Measurements from ENCODE around the gene PDE4D.
"Not testable (repeated sequence)": the region's sequence is repeated elsewhere in the genome, so short reads cannot be mapped to it uniquely, and the experiment has no call there.

PDE4D gene

GRCh38 chr5:59799668-59800346, 93.7 kb downstream of the PDE4D start:
- no peak for DNase-seq (ENCODE audit: low read depth in 2 of 2)

GRCh38 chr5:59798862-59799667, 94.5 kb downstream of the PDE4D start:
- DNase-seq (ENCODE audit: low read depth in 2 of 2) = no peak

GRCh38 chr5:59795141-59795540, 98.4 kb downstream of the PDE4D start:
- no peak for DNase-seq (ENCODE audit: low read depth in 2 of 2)

GRCh38 chr5:59792983-59793585, 100.4 kb downstream of the PDE4D start:
- no peak for DNase-seq (ENCODE audit: low read depth in 2 of 2)

- DNase-seq (ENCODE audit: low read depth in 2 of 2) = no peak
Observed at GRCh38 chr5:59791617-59792016, 101.9 kb downstream of the PDE4D start.

- DNase-seq (ENCODE audit: low read depth in 2 of 2) = no peak
Observed at GRCh38 chr5:59790776-59791475, 102.6 kb downstream of the PDE4D start.

GRCh38 chr5:59790376-59790775, 103.2 kb downstream of the PDE4D start:
- DNase-seq (ENCODE audit: low read depth in 2 of 2) = no peak

- no peak for DNase-seq (ENCODE audit: low read depth in 2 of 2)
Observed at GRCh38 chr5:59789894-59790293, 103.6 kb downstream of the PDE4D start.

- DNase-seq (ENCODE audit: low read depth in 2 of 2) = no peak
Observed at GRCh38 chr5:59789197-59789596, 104.3 kb downstream of the PDE4D start.

GRCh38 chr5:59786334-59786805, 107.2 kb downstream of the PDE4D start:
- DNase-seq (ENCODE audit: low read depth in 2 of 2) = no peak

GRCh38 chr5:59785676-59786333, 107.7 kb downstream of the PDE4D start:
- no peak for DNase-seq (ENCODE audit: low read depth in 2 of 2)

GRCh38 chr5:59784708-59785107, 108.8 kb downstream of the PDE4D start:
- not testable (repeated sequence) for DNase-seq (ENCODE audit: low read depth in 2 of 2)

GRCh38 chr5:59783264-59783663, 110.3 kb downstream of the PDE4D start:
- DNase-seq (ENCODE audit: low read depth in 2 of 2) = no peak

- no peak for DNase-seq (ENCODE audit: low read depth in 2 of 2)
Observed at GRCh38 chr5:59782856-59783255, 110.7 kb downstream of the PDE4D start.

GRCh38 chr5:59779453-59779852, 114.1 kb downstream of the PDE4D start:
- DNase-seq (ENCODE audit: low read depth in 2 of 2) = no peak

GRCh38 chr5:59777028-59777427, 116.5 kb downstream of the PDE4D start:
- DNase-seq (ENCODE audit: low read depth in 2 of 2) = no peak

GRCh38 chr5:59773294-59773693, 120.2 kb downstream of the PDE4D start:
- no peak for DNase-seq (ENCODE audit: low read depth in 2 of 2)

GRCh38 chr5:59772757-59773156, 120.8 kb downstream of the PDE4D start:
- no peak for DNase-seq (ENCODE audit: low read depth in 2 of 2)

GRCh38 chr5:59772206-59772605, 121.3 kb downstream of the PDE4D start:
- no peak for DNase-seq (ENCODE audit: low read depth in 2 of 2)

GRCh38 chr5:59770953-59771352, 122.6 kb downstream of the PDE4D start:
- DNase-seq (ENCODE audit: low read depth in 2 of 2) = no peak

- no peak for DNase-seq (ENCODE audit: low read depth in 2 of 2)
Observed at GRCh38 chr5:59769832-59770231, 123.7 kb downstream of the PDE4D start.

GRCh38 chr5:59769041-59769360, 124.5 kb downstream of the PDE4D start:
- DNase-seq (ENCODE audit: low read depth in 2 of 2) = no peak
